Spleen (tissue), 11 donors: ENCODE measurements around the gene CD36. TPM values are rescaled to one million over a fixed set of nuclear protein-coding genes. Genes with fewer than 3 reads are reported as not detected.

ENCODE experiments used
- DNase-seq: peaks from one replicate; pipeline ENCODE4 v3.0.0-alpha.2; 2020
- H3K27ac ChIP-seq, 8 donors: fragments of 200-600 bp; sonication (generic) in 7 of 8; 1 replicate in 4 of 8; 2 replicates in 4 of 8; pipeline versions ENCODE4 v1.5.0 to v1.8.0; 2016 to 2021; ENCODE audit warnings: inconsistent platforms in 4 of 8, mild to moderate bottlenecking in 4 of 8, moderate library complexity in 1 of 8
- H3K27me3 ChIP-seq, 7 donors: fragments of 200-600 bp; sonication (generic) in 6 of 7; replicated peaks in 1 of 7; 1 replicate in 4 of 7; 2 replicates in 3 of 7; pipeline versions ENCODE4 v1.5.0 to v1.8.0; 2016 to 2021; ENCODE audit warnings: inconsistent platforms in 3 of 7, mild to moderate bottlenecking in 1 of 7
- H3K36me3 ChIP-seq, 6 donors: fragments of 200-600 bp; sonication (generic) in 5 of 6; 1 replicate in 4 of 6; 2 replicates in 2 of 6; pipeline versions ENCODE4 v1.5.0 to v1.8.0; 2016 to 2021; ENCODE audit warnings: inconsistent platforms in 2 of 6
- H3K4me1 ChIP-seq, 6 donors: fragments of 200-600 bp; sonication (generic) in 5 of 6; 1 replicate in 3 of 6; 2 replicates in 3 of 6; pipeline versions ENCODE4 v1.5.0 to v1.8.0; 2016 to 2021; ENCODE audit warnings: inconsistent platforms in 3 of 6
- H3K4me3 ChIP-seq, 8 donors: fragments of 200-600 bp; sonication (generic) in 7 of 8; 1 replicate in 4 of 8; 2 replicates in 4 of 8; pipeline versions ENCODE4 v1.5.0 to v1.8.0; 2016 to 2021; ENCODE audit warnings: inconsistent platforms in 4 of 8, mild to moderate bottlenecking in 4 of 8, moderate library complexity in 2 of 8
- H3K9me3 ChIP-seq, 8 donors: fragments of 200-600 bp; sonication (generic) in 7 of 8; 1 replicate in 4 of 8; 2 replicates in 4 of 8; pipeline versions ENCODE4 v1.5.0 to v1.8.0; 2016 to 2021; ENCODE audit warnings: inconsistent platforms in 4 of 8
- POLR2A ChIP-seq, 3 donors: fragments of 450-650 bp; IDR thresholded peaks; one replicate each; pipeline ENCODE4 v1.5.1; 2017; ENCODE audit warnings: antibody characterized with exemption in 3 of 3, mild to moderate bottlenecking in 1 of 3
- POLR2AphosphoS5 ChIP-seq, 3 donors: sonication (generic); formaldehyde crosslinking; IDR thresholded peaks; one replicate each; pipeline ENCODE4 v1.5.1; 2017; ENCODE audit warnings: antibody characterized with exemption in 3 of 3
- WGBS, 5 donors: extraction: QIAGEN DNeasy Blood & Tissue Kit in 3 of 5; methylation state at CpG; one replicate each; pipeline versions ENCODE4 v1.1.5 to v1.1.7; 2013 to 2018; 5-methylcytosine and 5-hydroxymethylcytosine counted together
- intact Hi-C: fragments of 100-400 bp; cut with DNase I; formaldehyde crosslinking; loops from one replicate; pipeline ENCODE4 v1.15.0; 2023; ENCODE audit warnings: low total_unique reads
- polyA plus RNA-seq, 3 donors: library from polyadenylated mRNA; stranded (reverse); fragments of 200-250 nt; gene quantifications; one replicate each; pipeline ENCODE4 v1.2.1, GENCODE V29; 2013
- total RNA-seq, 7 donors: library from RNA; depleted of rRNA in 3 of 7; stranded (reverse); fragments of >200 nt in 3 of 7; fragmentation: NEBNext Ultra II Directional in 4 of 7; extraction: Animal tissue kit (Norgen Biotek cat#: 25700) in 4 of 7; gene quantifications; one replicate each; pipeline versions ENCODE4 v1.1.0 to v1.2.1, GENCODE V29; 2016 to 2021
- TF ChIP-seq, protein P1 (sequence below), 11 experiments: fragments of 200-600 bp in 7 of 11; fragments of 450-650 bp in 4 of 11; sonication (generic) in 4 of 11; IDR thresholded peaks in 8 of 11; conservative IDR thresholded peaks in 3 of 11; 1 replicate in 7 of 11; 2 replicates in 4 of 11; pipeline versions ENCODE4 v1.4.0 to v1.8.0; 2016 to 2021; ENCODE audit warnings: antibody characterized with exemption in 11 of 11, inconsistent platforms in 4 of 11, mild to moderate bottlenecking in 1 of 11
- donor health status: healthy with polysubstance abuse.
- donor health status: DM: no; HTN: no; CAD: no; lungs with moderate emphysema.
- donor health status: DM: no; HTN: no; CAD: no.
- donor health status: Bipolar disorder and iron deficiency.
- donor health status: healthy.
- donor health status: DM: no; HTN: no; CAD: no.
- donor health status: DM: yes; HTN: yes; CAD: no.

The CD36 gene
- total and polyA plus RNA-seq, 10 donors, result 35.7 to 1,075 (median 595) TPM

DNA sequence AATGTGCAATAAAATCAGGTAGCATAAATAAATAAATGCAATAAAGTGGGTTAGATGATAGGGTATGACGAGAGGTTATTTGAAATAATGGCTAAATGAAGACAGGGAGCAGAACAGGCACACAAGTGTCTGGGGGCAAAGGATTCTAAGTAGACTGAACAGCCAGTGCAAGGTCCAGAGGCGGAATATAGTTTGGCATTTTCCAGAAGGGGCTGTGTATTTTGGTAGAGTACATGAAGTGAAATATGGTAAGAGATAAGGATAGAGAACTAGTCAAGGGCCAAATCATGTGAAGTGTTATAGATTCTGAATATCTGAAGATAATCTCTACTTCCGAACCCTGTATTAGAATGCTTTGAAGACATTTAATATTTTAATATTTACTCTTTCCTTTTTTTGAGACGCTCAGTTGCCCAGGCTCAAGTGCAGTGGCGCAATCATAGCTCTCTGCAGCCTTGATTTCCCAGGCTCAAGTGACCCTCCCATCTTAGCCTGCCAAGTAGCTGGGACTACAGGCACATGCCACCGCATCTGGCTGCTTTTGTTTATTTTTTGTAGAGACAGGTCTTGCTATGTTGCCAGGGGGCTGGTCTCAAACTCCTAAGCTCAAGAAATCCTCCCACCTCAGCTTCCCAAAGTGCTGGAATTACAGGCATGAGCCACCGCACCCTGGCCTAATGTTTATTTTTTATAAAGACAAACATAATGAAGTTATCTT, 44.4 kb upstream of the CD36 start:
- peaks cover 0 to 11% (median 2%) of the 10 kb centered on the region in 6 donors for H3K4me1 ChIP-seq
- WGBS, 5 donors, result 87 to 96% (median 89%) methylated on average over 7 of the region's 7 CpGs
- H3K36me3 ChIP-seq, result no peaks in the 10 kb centered on the region
- no peak overlapping the region for H3K4me3 ChIP-seq
- no peak for TF ChIP-seq POLR2AphosphoS5 (IDR thresholded peaks at IDR 0.05)
- TF ChIP-seq, protein P1, sequence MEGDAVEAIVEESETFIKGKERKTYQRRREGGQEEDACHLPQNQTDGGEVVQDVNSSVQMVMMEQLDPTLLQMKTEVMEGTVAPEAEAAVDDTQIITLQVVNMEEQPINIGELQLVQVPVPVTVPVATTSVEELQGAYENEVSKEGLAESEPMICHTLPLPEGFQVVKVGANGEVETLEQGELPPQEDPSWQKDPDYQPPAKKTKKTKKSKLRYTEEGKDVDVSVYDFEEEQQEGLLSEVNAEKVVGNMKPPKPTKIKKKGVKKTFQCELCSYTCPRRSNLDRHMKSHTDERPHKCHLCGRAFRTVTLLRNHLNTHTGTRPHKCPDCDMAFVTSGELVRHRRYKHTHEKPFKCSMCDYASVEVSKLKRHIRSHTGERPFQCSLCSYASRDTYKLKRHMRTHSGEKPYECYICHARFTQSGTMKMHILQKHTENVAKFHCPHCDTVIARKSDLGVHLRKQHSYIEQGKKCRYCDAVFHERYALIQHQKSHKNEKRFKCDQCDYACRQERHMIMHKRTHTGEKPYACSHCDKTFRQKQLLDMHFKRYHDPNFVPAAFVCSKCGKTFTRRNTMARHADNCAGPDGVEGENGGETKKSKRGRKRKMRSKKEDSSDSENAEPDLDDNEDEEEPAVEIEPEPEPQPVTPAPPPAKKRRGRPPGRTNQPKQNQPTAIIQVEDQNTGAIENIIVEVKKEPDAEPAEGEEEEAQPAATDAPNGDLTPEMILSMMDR (IDR thresholded peaks at IDR 0.05 in 8 of 11, conservative IDR thresholded peaks at IDR 0.05 in 3 of 11), result no peak
- TF ChIP-seq POLR2A (IDR thresholded peaks at IDR 0.05), result no peak
- intact Hi-C loops, result no loop called here
- no peaks in the 10 kb centered on the region for H3K27me3 ChIP-seq
- DNase-seq, result no peak
- no peak overlapping the region for H3K27ac ChIP-seq
- H3K9me3 ChIP-seq, result no peaks in the 10 kb centered on the region

DNA sequence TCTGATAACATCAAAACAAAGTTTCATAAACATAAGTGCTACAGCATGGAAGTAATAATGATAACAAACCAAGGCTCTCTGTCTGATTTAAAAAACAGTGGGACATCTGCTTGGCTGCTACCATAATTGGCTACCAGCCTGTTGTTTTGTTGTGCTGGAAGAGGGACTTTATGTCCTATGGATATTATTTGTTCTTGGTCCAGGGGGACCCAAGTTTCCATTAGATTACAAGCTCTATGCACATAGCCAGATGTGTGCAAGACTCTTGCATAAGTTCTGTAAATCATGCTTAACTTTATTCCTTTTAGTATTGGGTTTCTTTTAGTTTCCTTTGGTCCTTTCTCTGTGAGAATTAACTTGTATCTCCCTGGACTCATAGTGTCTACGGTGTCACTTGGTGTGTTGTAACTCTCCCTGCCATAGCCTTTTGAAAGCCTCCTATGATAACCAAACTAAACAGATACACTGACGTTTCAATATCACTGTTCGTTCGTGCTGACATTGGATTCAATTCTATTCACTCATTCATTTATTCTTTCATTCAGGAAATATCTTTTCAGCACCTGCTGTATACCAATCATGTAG, 41.4 kb upstream of the CD36 start:
- no peaks in the 10 kb centered on the region for H3K36me3 ChIP-seq
- H3K4me3 ChIP-seq, result no peak overlapping the region
- 92 to 96% (median 93%) methylated on average over 4 of the region's 4 CpGs for WGBS, 5 donors
- DNase-seq, result no peak
- no peaks in the 10 kb centered on the region for H3K9me3 ChIP-seq
- H3K27me3 ChIP-seq, result no peaks in the 10 kb centered on the region
- H3K4me1 ChIP-seq, result no peaks in the 10 kb centered on the region
- H3K27ac ChIP-seq, result no peak overlapping the region
- intact Hi-C loops, result no loop called here
- TF ChIP-seq, protein P1 (IDR thresholded peaks at IDR 0.05 in 8 of 11, conservative IDR thresholded peaks at IDR 0.05 in 3 of 11), result no peak
- TF ChIP-seq POLR2A (IDR thresholded peaks at IDR 0.05) (no peak), POLR2AphosphoS5 (IDR thresholded peaks at IDR 0.05) (no peak)

DNA sequence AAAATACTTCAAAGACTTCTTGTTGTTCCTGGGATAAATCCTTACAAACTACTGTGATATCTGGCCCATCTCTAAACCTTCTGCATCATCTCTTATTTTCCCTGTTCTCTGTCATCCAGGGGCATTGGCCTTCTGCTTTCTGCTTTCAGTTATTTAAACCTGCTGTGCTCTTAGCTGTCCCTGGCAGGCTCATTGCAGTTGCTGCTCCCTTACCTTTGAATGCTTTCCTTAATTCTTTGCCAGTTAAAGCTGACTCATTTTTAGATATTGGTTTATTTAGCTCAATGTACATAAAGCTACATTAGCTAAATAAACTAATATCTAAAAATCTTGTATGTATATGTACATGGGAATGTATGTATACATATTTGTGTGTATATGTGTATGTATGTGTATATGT, 40.6 kb upstream of the CD36 start:
- Histone ChIP-seq H3K27ac (no peak overlapping the region), H3K4me1 (no peaks in the 10 kb centered on the region), H3K4me3 (no peak overlapping the region), H3K36me3 (no peaks in the 10 kb centered on the region), H3K27me3 (no peaks in the 10 kb centered on the region), H3K9me3 (no peaks in the 10 kb centered on the region)
- no peak for TF ChIP-seq POLR2AphosphoS5 (IDR thresholded peaks at IDR 0.05)
- no peak for TF ChIP-seq POLR2A (IDR thresholded peaks at IDR 0.05)
- TF ChIP-seq, protein P1 (IDR thresholded peaks at IDR 0.05 in 8 of 11, conservative IDR thresholded peaks at IDR 0.05 in 3 of 11), result no peak
- DNase-seq, result no peak
- intact Hi-C loops, result no loop called here

DNA sequence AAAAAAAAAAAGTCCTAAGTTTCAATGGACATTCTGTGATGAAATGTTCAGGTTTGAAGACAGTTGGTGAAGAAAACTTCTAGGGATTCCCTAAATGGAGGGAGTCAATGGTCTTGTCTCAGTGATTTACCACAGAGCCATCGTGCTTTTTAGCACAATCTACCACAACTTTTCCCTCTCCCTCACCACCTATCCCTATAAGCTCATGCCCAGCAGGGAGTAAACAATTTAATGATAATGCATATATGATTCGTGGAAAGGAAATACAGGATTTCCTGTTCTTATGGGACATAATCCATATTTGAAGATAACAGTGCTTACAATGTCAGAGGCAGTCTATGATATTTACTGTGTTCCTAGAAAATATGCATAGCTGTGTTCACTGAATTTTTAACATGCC, 38.4 kb upstream of the CD36 start:
- TF ChIP-seq, protein P1 (IDR thresholded peaks at IDR 0.05 in 8 of 11, conservative IDR thresholded peaks at IDR 0.05 in 3 of 11), result no peak
- no peak for TF ChIP-seq POLR2A (IDR thresholded peaks at IDR 0.05)
- TF ChIP-seq POLR2AphosphoS5 (IDR thresholded peaks at IDR 0.05), result no peak
- intact Hi-C loops, result no loop called here
- Histone ChIP-seq H3K9me3 (no peaks in the 10 kb centered on the region), H3K27ac (no peak overlapping the region), H3K36me3 (no peaks in the 10 kb centered on the region), H3K4me3 (no peak overlapping the region), H3K4me1 (no peaks in the 10 kb centered on the region), H3K27me3 (no peaks in the 10 kb centered on the region)
- no peak for DNase-seq
- WGBS, 5 donors, result 7 to 53% (median 50%) methylated on average over 2 of the region's 2 CpGs
